Stimulated activated naive CD8-positive, alpha-beta T cell treated with anti-CD3 and anti-CD28 coated beads, Interleukin-15, amount 100 ng/mL, for 72 hours (primary cell): ENCODE data around the gene TNIK.

Experiments used
- ATAC-seq: fragments of 150-1000 bp; cut with Tn5 transposase; 2 replicates; pipeline ENCODE4 v1.10.0; 2021; ENCODE audit warnings: mild to moderate bottlenecking, moderate library complexity
- DNase-seq, 2 donors: peaks; one replicate each; pipeline ENCODE4 v3.0.0; 2021 to 2022
- H3K27ac Mint-ChIP-seq, 2 donors: one replicate each; pipeline ENCODE4 v1.8.0; 2022; ENCODE audit warnings: mild to moderate bottlenecking in 2 of 2, mixed read lengths in 2 of 2, moderate library complexity in 2 of 2
- H3K27me3 Mint-ChIP-seq: one replicate; pipeline ENCODE4 v1.8.0; 2022; ENCODE audit warnings: mixed read lengths
- H3K4me1 Mint-ChIP-seq: one replicate; pipeline ENCODE4 v1.8.0; 2022; ENCODE audit warnings: mild to moderate bottlenecking, mixed read lengths
- H3K4me3 Mint-ChIP-seq, 2 donors: one replicate each; pipeline ENCODE4 v1.8.0; 2022; ENCODE audit warnings: mild to moderate bottlenecking in 2 of 2, mixed read lengths in 2 of 2, moderate library complexity in 1 of 2
- H3K9me3 Mint-ChIP-seq, 2 donors: one replicate each; pipeline ENCODE4 v1.8.0; 2022; ENCODE audit warnings: mixed read lengths in 2 of 2

The TNIK gene

DNA sequence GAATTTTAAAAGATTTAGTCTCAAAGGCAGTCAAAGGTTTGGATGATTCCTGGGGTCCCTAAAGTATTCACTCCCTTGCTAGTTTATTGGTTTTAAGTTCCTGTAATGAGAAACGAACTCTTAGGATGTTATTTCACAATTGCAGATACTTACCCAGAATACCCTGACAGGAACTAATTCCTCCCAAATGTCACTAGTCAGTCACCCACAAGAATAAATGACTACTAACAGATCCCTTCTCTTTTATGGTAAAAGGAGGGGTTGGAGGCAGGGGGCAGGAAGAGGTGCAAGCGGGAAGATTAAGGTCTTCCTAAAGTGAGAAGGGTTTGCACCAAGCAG is 259.5 kb downstream of the TNIK start:
- no peak overlapping the region for H3K27ac Mint-ChIP-seq
- peaks cover 20% of the 10 kb centered on the region for H3K4me1 Mint-ChIP-seq
- H3K4me3 Mint-ChIP-seq: no peak overlapping the region
- no peak for DNase-seq
- H3K9me3 Mint-ChIP-seq: peaks cover 8 to 13% of the 10 kb centered on the region in 2 donors
- H3K27me3 Mint-ChIP-seq: no peaks in the 10 kb centered on the region
- ATAC-seq: no peak

DNA sequence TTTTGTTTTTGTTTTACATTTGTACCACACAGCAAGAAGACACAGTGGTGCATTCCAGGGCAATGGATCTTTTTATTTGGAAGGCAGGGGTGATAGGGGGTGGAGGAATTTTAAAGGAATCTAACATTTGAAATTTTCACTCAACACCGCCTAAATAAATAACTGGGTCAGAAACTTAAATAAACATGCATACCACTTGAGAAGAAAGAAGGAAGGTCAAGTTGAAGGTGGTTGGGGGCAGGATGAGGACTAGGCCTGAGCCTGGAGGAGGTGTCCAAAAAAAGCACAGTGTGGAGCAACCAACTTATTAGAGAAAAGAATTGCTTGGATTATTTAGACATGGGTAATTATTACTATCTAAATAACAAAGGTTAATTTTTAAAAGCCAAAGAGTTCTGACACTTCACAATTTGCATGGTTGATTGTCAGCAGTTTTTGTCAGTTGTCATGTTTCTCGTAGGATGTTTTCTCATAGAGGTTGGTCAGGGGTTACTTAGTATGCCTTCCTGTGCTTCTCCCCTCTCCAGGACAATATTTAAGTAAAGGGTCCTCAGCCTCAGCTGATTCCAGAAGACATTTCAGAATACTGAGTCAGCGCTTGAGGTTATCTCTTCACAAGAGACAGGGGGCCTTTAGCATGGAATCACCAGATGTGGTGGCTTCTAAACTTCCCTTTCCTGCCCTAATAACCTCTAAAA is 260.0 kb downstream of the TNIK start:
- no peak for ATAC-seq
- peaks cover 8 to 13% of the 10 kb centered on the region in 2 donors for H3K9me3 Mint-ChIP-seq

DNA sequence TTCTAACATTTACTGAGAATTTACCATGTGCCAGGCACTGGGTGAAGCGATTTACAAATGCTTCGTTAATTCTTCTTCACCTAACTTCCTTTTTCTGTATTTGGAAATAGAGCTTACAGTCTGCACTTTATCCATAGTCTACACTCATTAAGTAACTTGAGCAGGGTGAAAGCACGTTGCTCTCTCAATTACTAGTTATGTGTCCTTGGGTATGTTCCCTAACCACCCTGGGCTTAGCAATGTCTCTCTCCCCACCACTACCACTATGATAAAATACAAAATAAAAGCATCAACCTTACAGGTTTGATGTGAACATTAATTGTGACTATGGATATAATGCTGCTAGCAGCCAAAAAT is 260.8 kb downstream of the TNIK start:
- H3K27me3 Mint-ChIP-seq: no peaks in the 10 kb centered on the region
- no peak overlapping the region for H3K4me3 Mint-ChIP-seq
- no peak for DNase-seq
- H3K27ac Mint-ChIP-seq: no peak overlapping the region
- ATAC-seq: no peak
- peaks cover 13% of the 10 kb centered on the region for H3K4me1 Mint-ChIP-seq
- peaks cover 8 to 13% of the 10 kb centered on the region in 2 donors for H3K9me3 Mint-ChIP-seq

More for the DNA sequence above, 260.0 kb downstream of the TNIK start:
- Mint-ChIP-seq H3K27ac (peak overlapping the region in 1 of 2 donors; percentile 79), H3K4me1 (peaks cover 14% of the 10 kb centered on the region), H3K4me3 (no peak overlapping the region), H3K27me3 (no peaks in the 10 kb centered on the region)
- no peak for DNase-seq

DNA sequence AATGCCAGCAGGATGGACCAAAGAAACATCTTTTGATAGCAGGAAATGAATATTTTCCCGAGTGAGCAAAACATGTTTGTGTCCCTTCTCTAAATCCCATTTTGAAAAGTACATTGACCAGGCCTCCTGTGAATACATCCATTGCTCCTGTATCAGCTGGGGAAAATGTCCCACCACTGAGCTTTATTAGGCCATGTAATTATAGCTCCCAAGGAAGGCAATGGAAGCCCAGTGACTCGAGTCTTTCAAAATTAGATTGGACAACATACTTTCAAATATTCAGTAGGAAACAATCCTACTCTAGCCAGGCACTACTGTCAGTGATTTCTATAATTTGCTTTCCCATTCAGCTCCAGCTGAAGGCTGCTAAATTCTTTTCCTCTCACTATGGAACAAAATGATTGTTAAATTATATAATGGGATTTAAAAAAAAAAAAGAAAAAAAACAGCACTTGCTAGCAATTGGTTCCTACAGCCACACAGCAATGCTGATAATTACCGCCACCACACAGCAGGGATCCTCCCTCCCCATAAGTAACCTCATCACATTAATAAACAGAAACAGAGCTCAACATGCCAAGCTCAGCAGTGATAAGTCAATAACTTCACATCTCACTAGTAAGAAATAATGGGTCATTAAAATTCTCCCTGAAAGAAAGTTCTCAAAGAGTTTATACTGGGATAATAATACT is 261.3 kb downstream of the TNIK start:
- peaks cover 13% of the 10 kb centered on the region for H3K4me1 Mint-ChIP-seq
- H3K9me3 Mint-ChIP-seq: peaks cover 8 to 13% of the 10 kb centered on the region in 2 donors
- peak overlapping the region in 1 of 2 donors; percentile 55 for H3K27ac Mint-ChIP-seq
- no peak overlapping the region for H3K4me3 Mint-ChIP-seq
- ATAC-seq (no peak), DNase-seq (no peak)
- H3K27me3 Mint-ChIP-seq: no peaks in the 10 kb centered on the region

DNA sequence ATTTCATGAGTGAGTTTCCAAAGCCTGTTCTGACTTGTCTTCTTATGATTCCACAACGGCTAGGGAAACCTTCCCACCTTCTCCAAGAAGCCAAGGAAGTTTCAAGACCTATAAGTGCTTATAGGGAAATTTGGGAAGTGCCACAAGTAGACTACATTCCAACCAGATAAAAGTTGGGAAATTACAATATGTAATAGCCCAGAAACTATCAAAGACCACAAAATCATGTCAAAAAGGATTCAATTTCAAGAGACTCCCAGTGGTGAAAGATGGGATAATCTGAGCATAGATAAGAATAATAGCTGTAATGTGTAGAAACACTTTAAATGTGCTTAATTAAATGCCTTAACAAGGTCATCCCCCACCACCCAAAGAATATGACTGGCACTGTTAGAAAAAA is 264.5 kb downstream of the TNIK start:
- H3K27me3 Mint-ChIP-seq: no peaks in the 10 kb centered on the region
- no peak for ATAC-seq
- no peak overlapping the region for H3K27ac Mint-ChIP-seq
- peaks cover 8 to 13% of the 10 kb centered on the region in 2 donors for H3K9me3 Mint-ChIP-seq
- no peak for DNase-seq
- H3K4me1 Mint-ChIP-seq: peaks cover 16% of the 10 kb centered on the region
- no peak overlapping the region for H3K4me3 Mint-ChIP-seq

DNA sequence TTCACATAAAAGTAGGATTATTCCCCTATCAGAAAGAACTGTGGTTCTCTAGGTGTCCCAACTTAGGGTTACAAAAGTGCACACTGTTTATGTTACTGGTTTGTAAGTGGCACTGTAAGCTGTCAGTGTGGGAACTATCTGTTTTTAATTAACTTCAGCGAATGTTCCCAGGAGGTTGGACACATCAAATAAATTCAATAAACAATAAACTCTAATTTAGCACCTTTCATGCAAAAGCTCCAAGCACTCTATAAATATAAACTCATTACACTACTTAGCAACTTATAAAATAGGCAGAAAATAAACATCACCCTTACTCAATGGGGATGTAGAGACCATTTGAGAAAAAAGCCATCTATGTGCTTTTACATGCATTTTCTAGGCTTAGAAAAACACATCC is 265.2 kb downstream of the TNIK start:
- ATAC-seq (no peak), DNase-seq (no peak)
- Mint-ChIP-seq H3K27me3 (no peaks in the 10 kb centered on the region), H3K4me3 (no peak overlapping the region), H3K9me3 (peaks cover 6 to 13% of the 10 kb centered on the region in 2 donors), H3K4me1 (peaks cover 20% of the 10 kb centered on the region), H3K27ac (no peak overlapping the region)

DNA sequence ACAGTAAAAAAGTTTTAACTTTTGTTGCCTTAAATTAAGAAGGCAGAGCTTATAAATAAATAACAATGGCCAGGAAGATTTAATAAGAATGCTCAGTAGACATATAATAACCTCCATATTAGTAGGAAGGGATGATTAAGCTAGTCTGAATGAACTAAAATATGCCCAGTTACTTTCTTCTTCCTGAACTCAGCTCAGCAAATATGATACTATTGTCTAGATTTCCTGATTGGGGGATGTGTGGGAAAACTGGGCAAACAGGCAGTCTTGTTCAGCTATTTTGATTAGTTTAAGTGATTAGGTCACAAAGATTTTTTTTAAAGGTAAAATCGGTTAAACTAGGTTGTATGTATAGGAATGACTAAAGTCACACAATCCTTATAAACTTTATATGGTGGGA is 266.5 kb downstream of the TNIK start:
- peaks cover 33% of the 10 kb centered on the region for H3K4me1 Mint-ChIP-seq
- no peak for ATAC-seq
- H3K9me3 Mint-ChIP-seq: peaks cover 4 to 13% of the 10 kb centered on the region in 2 donors

DNA sequence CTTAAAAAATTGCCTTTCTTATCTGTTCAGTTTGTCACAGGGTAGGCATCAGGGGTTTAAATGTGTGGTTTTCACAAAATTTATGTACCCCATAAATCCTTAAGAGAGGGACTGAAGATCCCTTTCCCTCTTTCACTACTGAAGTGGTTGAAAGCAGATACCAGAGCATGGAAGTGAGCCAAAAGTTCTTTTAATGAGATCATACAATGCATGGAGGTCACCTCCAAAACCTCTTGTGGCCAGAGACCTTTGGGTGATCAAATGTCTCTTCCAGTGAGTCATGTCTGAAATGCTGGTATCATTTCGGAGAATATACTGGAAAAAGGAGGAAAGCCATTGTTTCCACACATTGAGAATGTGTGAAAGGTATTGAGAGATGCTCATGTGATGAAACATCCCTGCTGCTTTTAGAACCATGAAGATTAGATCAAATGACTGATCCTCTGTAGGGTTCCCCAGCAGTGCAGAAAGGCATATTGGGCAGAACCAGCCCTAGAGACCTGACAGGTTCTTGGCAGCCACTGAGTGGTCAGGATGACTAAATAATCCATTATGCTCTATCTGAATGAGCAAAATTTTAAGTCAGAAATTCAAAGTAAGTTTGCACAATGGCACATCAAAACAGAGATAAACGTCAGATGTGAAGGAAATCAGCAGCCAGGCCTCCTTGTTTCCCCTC is 267.9 kb downstream of the TNIK start:
- no peaks in the 10 kb centered on the region for H3K27me3 Mint-ChIP-seq
- ATAC-seq (peak; percentile 78), DNase-seq (peak in 1 of 2 donors; percentile 42)
- peaks cover 28% of the 10 kb centered on the region for H3K4me1 Mint-ChIP-seq
- no peak overlapping the region for H3K27ac Mint-ChIP-seq
- H3K9me3 Mint-ChIP-seq: peaks cover under 1 to 4% of the 10 kb centered on the region in 2 donors
- no peak overlapping the region for H3K4me3 Mint-ChIP-seq

More for the DNA sequence above, 266.5 kb downstream of the TNIK start:
- no peaks in the 10 kb centered on the region for H3K27me3 Mint-ChIP-seq
- no peak overlapping the region for H3K4me3 Mint-ChIP-seq
- H3K27ac Mint-ChIP-seq: no peak overlapping the region
- no peak for DNase-seq

DNA sequence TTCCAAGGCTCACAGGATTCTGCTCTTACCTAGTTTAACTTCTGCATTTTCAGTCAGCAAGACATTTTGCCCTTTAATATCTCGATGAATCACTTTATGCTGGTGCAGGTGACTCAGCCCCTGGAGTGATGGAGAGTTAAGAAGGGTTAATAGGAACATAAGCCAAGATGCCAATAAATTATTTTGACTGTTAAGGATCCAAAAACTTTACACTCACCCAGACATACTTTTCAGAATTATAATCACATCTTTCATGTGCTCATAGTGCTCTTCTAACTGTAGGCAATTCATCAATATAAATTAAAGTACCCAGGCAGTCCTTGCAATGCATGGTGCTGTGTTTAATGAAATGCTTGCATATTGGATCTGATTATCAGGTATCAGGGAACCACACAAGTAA is 269.5 kb downstream of the TNIK start:
- ATAC-seq: no peak
- Mint-ChIP-seq H3K27ac (no peak overlapping the region), H3K9me3 (no peaks in the 10 kb centered on the region), H3K4me1 (peaks cover 30% of the 10 kb centered on the region), H3K4me3 (no peak overlapping the region), H3K27me3 (no peaks in the 10 kb centered on the region)
- no peak for DNase-seq

DNA sequence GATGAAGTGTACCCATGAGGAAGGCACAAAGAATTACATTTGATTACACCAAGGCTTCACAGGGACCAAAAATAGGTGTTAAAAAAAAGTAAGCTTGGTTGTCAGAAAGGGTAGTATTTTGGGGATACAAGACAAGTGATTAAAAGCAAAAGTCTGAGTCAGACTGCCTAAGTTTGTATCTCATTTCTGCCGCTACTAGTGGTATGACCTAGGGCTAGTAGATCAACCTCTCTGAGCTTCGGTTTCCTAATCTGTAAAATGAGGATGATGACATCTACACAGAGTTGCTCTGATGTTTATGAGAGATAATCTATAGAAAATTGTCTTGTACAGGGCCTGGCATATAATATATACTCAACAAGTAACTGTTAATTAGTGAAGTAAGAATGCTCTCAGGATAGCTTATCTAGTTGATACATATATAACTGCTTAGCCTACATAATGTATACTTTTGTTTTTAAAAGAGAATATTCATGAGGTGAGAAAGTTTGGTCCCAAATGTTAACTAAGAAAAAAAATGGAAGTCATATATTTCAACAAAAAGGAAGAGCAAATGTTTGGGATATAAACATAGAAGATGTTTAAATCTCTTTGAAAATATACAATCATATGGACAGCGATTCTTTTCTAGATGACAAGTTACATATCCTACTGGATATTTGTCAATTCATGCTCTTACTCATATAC is 270.7 kb downstream of the TNIK start:
- Mint-ChIP-seq H3K9me3 (no peaks in the 10 kb centered on the region), H3K27ac (peak overlapping the region; percentile 45 to 92), H3K27me3 (no peaks in the 10 kb centered on the region), H3K4me3 (peak overlapping the region in 1 of 2 donors; percentile 60), H3K4me1 (peaks cover 41% of the 10 kb centered on the region)
- peak; percentile 87 for ATAC-seq
- DNase-seq: peak in 1 of 2 donors; percentile 22

DNA sequence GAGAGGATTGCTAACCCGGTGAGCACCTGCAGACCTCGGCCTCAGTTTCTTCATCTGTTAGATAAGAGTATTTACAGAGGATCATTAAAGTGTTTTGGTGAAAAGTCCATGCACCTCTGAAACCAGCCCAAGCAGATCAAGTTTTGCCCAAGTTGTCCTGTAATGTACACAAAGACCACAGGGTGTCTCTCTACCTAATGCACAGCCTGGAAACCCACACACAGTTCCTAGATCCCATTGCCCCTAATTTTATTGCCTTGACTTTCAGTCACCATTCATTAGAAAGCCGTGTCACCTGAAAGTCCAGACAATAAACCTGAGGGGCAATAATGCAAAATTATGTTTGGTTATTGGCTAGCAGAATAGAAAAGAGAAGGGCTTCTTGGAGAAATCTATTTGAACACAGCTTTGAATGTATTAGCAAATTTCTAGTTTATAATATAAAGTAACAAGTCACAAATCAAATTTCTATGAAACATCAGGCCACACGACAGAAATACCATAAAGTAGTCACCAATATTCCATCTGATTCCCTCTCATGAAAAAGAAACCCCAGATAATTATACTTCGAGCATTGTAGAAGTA is 272.4 kb downstream of the TNIK start:
- peaks cover 52% of the 10 kb centered on the region for H3K4me1 Mint-ChIP-seq
- DNase-seq (no peak), ATAC-seq (no peak)

DNA sequence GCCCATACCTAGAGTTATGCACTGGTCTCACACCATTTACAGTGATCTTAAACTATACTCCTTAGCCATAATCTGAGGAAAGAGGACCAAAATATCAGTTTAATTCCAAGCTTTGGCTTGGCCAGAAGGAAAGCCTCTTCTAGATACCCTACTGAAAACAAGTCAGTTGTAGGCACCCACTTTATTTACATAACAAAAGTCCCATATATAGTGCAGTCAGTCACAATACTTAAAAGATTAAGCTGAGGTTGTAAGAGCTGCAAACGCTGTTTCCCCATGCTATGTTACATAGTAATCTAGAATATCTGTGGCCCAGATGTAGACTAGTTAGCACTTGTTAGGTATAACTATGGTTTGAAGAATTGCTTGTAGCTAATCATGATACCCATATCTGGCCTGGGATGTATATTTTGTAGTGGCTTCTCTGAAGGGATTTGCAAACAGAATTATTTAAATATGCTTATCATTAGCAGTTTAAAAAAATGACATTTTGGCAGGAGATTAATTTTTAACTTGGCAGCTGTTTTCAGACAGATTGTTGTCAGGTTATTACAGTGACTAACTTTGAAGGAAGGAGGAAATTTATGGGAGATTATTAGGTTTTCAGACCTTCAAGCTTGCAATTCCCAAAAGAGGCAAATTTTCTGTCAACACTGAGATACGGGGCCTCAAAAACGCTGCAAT is 273.2 kb downstream of the TNIK start:
- no peaks in the 10 kb centered on the region for H3K9me3 Mint-ChIP-seq
- peak overlapping the region in 1 of 2 donors; percentile 3 for H3K27ac Mint-ChIP-seq
- H3K4me3 Mint-ChIP-seq: no peak overlapping the region
- no peak for DNase-seq
- H3K4me1 Mint-ChIP-seq: peaks cover 54% of the 10 kb centered on the region
- no peaks in the 10 kb centered on the region for H3K27me3 Mint-ChIP-seq
- no peak for ATAC-seq

More for the DNA sequence above, 272.4 kb downstream of the TNIK start:
- H3K27me3 Mint-ChIP-seq: no peaks in the 10 kb centered on the region
- H3K27ac Mint-ChIP-seq: no peak overlapping the region
- no peaks in the 10 kb centered on the region for H3K9me3 Mint-ChIP-seq
- H3K4me3 Mint-ChIP-seq: no peak overlapping the region

DNA sequence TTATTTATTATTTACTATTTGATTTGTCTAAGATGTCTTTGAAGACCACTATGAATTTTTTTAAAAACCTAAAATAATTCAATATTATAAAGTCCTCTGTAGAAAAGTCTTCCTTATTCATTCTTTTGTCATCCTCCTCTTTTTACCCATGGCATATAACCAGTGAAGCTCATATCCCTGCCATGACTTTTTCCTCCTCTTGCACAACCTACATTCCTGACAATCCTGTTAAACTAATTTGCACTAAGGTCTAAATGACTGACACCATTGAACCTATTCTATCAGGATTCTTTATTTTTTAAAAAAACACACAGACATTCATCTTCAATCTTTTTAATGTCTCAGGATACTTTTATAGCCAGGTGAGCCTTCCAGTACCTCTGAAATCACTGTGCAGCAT is 273.8 kb downstream of the TNIK start:
- Mint-ChIP-seq H3K27me3 (no peaks in the 10 kb centered on the region), H3K4me3 (no peak overlapping the region), H3K4me1 (peaks cover 55% of the 10 kb centered on the region), H3K9me3 (no peaks in the 10 kb centered on the region), H3K27ac (no peak overlapping the region)
- no peak for DNase-seq
- no peak for ATAC-seq

DNA sequence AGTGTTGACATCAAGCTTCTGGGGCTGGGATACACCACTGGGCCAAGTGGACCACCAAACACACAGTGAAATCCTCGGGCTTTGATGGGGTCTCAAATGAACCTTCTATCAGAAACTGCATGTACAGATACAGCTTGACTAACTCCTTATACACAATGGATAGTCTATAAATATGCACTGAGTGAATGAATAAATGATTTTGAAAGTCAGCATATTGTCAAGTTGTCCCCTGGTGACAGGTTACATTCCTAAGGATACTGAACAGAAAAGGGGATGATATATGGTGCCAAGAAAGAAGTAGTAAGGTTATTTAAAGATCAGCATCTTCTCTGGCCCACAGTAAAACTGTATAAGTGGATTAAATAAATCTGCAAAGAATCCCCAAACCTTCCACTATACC is 274.2 kb downstream of the TNIK start:
- Mint-ChIP-seq H3K27me3 (no peaks in the 10 kb centered on the region), H3K4me1 (peaks cover 59% of the 10 kb centered on the region), H3K9me3 (no peaks in the 10 kb centered on the region), H3K27ac (peak overlapping the region in 1 of 2 donors; percentile 40), H3K4me3 (no peak overlapping the region)
- DNase-seq (no peak), ATAC-seq (no peak)

DNA sequence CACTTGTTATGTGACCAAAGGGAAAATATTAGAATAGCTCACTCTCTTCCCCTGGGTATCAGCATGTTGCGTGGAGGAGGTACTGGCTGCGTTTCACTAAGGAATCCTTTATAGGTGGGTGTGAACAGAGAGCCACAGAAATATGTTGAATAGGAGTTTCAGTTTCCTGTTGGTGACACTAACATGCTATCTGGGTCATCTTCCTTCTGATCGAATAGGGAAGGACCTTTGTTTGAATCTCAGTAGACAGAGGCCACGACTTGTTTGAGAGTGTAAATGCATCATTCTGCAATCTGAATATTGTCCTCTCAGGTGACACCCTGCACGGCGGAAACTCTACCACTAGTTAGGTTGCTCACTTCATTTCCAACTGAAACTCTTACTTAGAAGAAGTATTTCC is 275.8 kb downstream of the TNIK start:
- DNase-seq (peak in 1 of 2 donors; percentile 40), ATAC-seq (peak; percentile 91)
- peaks cover 56% of the 10 kb centered on the region for H3K4me1 Mint-ChIP-seq
- H3K9me3 Mint-ChIP-seq: no peaks in the 10 kb centered on the region
- H3K27ac Mint-ChIP-seq: peak overlapping the region; percentile 64 to 85
- H3K4me3 Mint-ChIP-seq: peak overlapping the region; percentile 48 to 75
- H3K27me3 Mint-ChIP-seq: no peaks in the 10 kb centered on the region
